COLO829 (cell line): ENCODE results near the gene P2RX6.
A peak's percentile ranks its signal among the peaks of the same experiment; 100 is the strongest.

Source experiments
- DNase-seq: peaks from one replicate; pipeline ENCODE4 v3.0.0; 2012; ENCODE audit warnings: low spot score

The P2RX6 gene

DNA sequence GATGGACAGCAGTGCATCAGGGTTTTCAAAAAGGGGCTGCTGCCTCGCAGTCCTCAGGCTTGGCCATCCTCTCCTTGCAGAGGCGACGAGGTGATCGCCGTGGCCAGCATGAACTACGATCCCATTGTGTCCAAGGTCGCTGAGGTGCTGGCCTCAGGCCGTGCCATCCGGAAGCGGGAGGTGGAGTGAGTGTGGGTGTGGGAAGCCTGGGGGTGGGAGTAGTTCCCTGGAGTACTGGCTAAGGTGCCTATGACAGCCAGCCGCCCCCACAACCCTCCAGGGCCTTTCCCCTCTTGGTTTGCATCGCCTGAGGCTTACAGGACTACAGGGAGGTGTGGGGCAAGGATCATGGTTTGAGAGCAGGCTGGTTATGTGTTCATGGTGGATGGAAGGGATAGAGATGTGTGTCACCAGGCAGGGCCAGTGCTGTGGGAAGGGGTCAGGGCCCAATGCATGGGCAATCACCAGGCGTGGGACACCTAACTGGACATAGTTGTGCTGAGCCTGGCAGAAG lies 35.0 kb upstream of the P2RX6 start:
- no peak for DNase-seq

DNA sequence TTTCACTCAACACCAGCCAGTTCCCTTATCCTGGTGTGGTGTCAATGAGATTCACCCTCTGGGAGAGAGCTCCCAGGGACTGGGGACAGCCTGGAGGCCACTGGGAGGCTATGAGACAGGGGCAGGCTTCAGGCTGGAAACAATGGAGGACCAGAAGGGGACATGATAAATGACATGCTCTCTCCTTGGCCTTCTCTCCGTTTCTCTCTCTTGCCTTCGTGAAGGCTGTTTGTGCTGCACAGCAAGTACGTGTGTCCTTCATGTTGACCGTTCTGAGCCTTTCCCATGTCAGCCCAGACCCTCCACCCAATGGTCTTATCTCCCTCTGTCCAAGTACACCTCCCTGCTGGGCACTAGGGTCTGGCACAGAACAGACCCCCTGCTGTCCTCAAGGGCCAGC lies 34.4 kb upstream of the P2RX6 start:
- DNase-seq: no peak

DNA sequence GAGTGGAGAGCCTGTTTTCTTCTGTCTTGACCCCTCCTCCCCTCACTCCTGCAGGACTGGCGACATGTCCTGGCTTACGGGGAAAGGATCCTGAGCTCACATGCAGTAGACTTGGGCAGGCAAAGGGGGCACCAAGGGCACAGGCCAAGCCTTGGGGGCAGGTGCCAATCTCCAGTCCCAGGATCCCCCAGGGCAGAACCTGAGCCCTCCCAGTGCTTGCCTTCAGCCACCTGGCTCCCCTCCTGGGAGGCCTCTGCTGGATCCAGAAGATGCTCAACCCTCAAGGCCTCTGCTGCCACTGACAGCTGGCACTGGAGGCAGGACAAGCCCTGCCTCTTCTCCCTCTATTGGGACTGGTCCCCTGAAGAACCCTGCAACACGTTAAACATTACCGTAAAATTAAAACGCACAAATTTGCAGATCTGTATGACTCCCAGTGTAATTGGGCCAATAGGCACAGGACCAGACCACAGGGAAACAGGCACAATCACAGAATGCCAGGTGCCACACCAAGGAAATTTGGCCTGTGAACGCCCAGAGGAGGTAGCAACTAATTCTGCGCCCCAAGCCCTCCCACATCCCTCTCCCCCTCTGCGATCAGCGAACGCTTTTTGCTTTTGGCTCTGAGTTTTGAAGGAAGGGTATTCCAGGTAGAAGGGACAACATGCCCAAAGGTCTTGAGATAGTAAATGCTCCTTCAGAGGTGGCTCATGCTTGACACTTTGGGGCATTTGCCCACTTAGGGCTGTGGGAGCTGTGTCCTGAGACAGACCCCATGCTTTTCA lies 33.8 kb upstream of the P2RX6 start:
- DNase-seq: no peak

DNA sequence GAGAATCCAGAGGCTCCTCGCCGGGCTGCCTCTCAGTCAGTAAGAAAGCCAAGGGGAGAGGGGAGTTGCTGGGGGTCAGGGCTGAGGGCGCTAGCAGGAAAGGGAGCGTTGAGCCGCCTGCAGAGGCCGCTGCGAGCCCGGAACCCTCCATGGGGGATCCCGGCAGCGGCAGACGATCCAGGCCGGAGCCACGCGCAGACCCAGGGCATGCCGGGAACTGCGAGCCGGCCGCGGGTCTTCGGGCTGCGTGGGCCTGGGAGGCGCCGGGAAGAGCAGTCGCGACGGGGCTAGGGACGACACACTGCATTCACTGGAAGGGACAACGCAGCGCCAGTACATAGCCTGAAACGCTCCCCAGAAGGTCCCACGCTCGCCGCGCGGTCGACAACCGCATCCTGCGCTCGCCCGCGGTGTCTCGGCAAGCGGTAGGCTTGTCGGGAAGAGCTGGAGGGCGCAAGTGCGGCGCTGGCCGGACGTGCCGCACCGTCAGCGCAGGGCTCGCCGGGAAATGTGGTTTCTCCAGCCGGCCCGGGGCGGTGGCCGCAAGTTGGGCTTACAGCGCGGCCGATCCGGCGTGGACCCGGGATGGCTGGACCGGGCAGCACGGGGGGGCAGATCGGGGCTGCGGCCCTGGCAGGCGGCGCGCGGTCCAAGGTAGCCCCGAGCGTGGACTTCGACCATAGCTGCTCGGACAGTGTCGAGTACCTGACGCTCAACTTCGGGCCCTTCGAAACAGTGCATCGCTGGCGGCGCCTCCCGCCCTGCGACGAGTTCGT lies 33.0 kb upstream of the P2RX6 start, which contains the start of gene LZTR1:
Gene LZTR1, plus strand, starts transcription at position 511 of the 776 bp plus-strand sequence. Its CDS starts 75 bp downstream, at position 586.
- peak; percentile 71 for DNase-seq

DNA sequence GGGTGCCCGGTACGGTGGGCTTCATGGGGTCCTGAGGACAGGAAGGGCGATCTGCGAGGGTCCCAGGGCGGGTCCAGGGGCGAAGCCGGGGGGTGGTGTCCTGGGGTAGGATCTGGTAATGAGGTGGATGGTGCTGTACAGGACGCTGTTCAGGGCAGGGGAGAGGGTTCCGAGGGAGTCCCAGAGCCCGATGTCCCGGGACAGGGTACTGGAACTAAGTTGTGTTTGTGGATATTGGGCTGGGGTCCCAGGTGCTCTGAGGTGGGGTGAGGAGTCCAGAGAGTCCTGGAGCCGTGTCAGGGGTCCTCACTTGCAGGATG lies 32.4 kb upstream of the P2RX6 start:
- DNase-seq: no peak

DNA sequence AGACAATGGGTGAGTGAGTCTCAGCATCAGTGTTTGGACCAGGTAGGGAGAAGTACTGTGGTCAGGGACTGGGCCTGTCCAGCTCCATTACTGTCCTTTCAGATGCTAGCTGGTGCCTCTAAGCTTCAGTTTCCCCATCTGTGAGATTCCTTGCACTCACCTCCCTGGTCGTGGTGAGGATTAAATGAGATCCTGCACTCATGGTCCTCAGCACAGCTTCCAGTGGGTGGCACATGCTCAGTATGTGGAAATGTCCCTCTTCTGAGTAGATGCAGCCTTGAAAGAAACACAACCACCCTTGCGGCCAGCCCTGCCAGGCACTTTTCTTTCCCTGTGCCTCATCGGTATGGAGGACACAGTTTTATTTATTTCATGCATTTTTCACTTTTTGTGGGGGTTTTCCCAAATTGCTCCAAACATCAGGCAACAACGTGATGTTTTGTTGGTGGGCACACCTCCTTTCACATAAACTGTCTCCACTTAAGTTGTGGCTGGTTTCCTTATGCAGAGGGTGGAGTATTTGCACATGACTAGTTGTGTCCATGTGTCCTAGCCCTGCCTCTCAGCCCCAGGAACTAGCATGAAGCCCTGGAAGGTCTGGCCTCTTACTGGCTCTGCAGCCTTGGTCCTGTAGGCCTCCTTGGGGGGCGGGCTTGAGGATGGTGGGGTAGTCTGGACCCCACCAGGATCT lies 31.7 kb upstream of the P2RX6 start:
- DNase-seq: no peak

DNA sequence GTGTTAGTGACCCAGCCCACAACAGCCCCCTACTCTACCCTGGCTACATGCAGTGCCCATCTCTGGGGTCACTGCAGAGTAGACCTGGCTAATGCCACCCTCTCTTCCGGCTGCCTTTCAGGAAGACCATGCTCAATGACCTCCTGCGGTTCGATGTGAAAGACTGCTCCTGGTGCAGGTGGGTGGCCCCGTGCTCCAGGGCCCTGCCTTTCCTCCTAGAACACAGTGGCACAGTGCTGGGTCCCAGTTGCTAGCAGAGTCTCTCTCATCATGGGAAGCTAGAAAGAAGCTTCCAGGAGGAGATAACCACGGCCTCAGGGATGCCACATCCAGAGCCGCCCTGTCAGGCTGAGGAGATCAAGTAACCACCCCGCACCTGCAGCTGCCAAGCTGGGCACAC lies 29.2 kb upstream of the P2RX6 start:
- DNase-seq: no peak

DNA sequence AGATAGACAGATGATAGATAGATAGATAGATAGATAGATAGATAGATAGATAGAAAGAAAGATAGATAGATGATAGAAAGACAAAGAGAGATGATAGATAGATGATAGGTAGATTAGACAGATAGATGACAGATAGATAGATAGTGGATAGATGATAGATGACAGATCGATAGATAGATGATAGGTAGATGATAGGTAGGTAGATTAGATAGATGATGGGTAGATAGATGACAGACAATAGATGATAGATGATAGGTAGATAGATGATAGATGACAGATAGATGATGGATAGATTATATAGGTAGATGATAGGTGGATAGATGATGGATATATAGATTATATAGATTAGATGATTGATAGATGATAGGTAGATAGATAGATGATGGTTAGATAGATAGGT lies 28.6 kb upstream of the P2RX6 start:
- DNase-seq: no peak

DNA sequence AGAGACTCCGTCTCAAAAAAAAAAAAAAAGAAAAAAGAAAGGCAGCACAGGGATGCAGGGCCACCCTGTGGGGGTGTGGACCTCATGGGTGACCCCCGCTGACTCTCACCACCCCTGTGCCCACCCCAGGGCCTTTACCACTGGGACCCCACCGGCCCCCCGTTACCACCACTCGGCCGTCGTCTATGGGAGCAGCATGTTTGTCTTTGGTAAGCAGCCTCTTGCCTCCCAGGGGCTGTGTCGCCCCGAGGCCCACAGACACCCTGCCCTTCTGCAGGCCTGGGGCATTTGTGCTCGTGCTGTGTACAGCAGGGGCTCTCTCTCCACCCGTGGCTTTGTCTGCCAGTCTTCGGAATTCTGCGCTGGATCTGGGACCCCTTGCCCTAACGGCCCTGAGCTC lies 27.6 kb upstream of the P2RX6 start:
- no peak for DNase-seq

DNA sequence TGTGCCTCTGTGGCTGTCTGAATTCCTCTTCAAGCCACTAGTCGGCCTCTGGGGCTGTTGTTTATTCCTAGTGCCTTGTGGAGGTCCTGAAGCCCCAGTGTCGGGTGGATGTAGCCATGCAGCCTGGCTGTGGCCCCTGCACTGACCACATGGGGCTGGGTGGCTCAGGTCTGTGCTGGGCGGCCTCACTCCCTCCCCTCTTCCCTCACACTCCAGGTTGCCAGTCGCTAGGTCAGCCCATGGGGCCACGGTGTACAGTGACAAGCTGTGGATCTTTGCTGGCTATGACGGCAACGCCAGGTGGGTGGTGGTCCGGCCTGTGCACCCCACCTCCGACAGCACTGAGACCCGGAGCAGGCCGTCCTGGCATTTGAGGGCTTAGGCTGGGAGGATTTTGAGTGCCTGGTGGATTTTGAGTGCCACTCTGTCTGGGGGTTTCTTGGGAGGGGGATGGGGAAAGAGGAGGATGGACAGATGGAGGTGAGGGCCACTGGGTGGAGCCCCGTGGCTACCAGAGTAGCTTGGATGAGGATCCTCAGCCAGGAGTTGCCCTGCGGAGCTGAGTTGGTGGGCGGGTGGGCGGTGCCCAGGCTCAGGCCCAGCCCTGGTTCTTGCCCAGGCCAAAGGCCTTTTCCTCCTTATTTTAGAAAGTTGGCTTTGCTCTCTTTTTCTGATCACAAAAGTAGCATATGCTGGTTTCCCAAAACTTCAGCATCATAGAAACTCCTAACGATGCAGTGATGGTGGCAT lies 26.2 kb upstream of the P2RX6 start:
- DNase-seq: no peak

DNA sequence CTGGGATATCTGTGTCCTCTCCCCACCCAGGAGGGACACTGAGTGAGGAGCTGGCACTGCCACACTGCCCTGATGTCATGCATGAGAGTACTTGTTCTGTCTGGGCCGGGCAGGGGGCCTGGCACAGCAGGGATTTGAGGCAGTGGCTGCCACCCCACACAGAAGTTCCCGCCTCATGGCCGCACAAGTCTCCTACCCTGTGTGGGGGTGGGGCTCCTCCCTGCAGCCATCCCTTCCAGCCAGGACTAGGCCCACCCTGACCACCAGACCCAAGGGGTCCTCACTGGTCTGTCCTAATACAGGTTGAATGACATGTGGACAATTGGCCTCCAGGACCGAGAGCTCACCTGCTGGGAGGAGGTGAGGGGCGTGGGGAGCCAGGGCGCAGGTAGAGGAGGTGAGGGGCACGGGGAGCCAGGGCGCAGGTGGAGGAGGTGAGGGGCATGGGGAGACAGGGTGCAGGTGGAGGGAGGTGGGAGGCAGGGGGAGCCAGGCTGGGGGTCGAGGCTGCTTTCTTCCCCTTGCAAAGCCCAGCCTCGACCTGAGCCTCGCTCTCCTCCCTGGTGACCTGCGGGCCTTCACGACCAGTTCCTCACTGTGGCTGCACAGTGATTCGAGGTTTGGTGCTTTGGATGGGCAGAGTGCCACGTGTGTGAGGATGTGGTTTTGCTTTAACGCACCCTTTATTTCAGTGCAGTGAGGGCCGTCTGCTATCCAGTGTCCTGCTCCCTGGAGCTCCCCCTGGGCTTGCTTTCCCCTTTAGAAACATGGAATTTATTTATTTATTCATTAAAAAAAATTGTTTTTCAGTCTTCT lies 25.4 kb upstream of the P2RX6 start:
- DNase-seq: no peak

DNA sequence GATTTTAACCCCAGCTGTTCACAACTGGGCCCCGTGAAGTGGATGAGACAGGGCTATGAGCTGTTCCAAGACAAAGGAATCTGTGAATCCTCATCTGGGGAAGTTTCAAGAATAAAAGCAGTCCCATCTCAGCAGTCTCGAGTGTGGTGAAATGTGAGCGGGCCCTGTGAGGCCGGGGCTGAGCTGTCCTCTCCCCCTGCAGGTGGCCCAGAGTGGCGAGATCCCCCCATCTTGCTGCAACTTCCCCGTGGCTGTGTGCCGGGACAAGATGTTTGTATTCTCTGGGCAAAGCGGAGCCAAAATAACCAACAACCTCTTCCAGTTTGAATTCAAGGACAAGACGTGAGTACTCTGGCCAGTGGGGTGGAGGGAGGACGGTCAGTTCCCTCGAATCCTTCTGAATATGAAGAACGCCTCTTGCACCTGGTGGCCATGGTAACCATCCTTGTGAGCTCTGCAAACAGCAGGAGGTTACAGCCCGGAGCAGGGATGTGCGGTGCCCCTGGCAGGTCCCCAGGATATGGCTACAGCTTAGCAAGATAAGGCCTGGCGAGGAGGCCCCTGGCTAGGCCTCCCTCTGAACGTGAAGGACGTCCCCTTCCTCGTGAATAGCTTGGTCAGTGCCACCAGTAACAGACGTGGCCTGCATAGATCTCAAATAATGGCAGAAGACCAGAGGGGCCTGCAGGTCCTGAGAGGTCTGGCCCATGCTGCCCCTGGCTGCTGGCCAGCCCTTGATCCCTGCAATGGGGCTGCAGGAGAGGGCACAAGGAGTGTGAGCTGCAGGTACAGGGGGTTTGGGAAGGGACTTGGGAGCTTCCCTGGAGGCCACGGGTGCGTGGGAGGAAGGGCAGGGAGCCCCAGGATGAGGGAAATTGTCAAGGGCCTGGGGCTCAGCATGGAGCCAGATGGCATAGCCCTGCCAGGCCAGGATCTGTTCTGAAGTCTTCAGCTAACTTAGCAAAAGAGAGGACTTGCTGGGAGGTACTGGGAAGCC lies 24.5 kb upstream of the P2RX6 start:
- DNase-seq: no peak

DNA sequence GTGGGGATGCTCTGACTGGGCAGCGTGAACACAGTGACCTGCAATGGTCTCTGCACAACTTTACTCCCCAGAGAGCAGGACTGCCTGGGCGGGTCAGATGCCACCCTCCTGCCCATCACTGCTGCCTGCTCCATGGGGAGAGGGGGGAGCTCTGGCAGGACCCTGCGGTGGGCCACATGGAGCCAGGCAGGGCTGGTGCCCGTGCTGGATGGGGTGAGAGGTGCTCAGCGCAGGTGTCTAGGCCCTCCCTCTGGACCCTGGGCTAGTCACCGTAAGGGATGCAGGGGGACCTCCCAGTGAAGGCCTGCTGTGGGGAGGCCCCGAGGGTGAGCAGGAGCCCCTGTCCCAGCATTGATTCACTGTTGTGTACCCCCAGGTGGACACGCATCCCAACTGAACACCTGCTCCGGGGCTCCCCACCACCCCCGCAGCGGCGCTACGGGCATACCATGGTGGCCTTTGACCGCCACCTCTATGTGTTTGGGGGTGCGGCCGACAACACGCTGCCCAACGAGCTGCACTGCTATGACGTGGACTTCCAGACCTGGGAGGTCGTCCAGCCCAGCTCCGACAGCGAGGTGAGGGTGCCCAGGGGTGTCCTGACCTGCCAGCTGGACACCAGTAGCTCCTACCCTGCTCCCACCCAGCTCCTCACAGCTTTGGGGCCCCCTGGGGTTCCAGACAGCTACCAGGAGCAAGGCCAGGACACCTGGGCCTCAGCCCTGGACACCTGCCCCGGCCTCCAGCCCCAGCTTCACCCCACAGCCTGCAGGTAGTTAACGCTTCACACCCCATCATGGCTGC lies 23.5 kb upstream of the P2RX6 start:
- no peak for DNase-seq

DNA sequence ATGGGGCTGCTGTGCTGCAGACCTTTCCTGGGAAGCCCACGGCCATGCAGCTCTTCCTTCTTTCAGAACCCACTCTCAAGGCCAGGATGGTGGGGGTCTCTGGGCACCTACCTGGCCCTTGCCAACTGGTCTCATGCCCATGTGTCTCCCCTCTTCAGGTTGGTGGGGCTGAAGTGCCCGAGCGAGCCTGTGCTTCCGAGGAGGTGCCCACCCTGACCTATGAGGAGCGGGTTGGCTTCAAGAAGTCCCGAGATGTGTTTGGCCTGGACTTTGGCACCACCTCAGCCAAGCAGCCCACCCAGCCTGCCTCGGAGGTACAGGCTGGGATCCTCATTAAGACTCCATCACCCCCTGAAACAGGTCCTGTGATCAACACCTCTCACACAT lies 22.9 kb upstream of the P2RX6 start:
- DNase-seq: no peak

DNA sequence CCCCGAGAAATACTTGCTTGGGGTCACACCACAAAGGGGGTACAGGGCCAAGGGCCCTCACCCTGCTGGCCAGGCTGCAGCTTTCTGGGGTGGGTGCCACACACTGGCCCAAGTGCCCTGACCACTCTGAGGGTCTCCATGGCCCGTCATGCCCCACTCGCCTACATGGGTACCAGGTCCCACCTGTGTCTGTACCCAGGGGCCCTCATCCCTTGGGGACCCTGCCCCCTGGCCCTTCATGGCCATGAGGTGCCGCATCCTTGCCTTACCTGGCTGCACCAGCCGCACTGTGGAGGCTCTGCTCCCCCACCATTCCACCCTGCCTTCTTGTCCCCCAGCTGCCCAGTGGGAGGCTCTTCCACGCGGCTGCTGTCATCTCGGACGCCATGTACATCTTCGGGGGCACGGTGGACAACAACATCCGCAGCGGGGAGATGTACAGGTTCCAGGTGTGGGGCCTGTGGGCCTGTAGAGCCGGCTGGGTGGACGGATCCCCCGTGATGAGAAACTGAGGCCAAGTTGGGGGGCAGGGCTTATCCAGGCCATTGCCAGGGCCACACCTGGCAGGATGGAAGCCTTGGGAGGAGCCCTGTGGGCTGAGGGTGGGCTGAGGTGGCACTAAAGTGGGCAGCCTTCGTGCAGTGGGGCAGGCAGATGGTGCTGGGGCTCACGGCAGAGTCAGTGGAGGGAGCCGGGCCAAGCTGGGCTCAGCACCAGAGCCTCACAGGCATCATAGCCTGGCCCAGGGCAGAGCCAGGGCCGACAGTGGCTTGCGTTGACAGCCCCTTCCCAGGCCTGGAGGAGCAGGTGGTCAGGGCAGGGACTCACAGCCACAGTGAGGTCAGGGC lies 22.3 kb upstream of the P2RX6 start:
- DNase-seq: no peak

DNA sequence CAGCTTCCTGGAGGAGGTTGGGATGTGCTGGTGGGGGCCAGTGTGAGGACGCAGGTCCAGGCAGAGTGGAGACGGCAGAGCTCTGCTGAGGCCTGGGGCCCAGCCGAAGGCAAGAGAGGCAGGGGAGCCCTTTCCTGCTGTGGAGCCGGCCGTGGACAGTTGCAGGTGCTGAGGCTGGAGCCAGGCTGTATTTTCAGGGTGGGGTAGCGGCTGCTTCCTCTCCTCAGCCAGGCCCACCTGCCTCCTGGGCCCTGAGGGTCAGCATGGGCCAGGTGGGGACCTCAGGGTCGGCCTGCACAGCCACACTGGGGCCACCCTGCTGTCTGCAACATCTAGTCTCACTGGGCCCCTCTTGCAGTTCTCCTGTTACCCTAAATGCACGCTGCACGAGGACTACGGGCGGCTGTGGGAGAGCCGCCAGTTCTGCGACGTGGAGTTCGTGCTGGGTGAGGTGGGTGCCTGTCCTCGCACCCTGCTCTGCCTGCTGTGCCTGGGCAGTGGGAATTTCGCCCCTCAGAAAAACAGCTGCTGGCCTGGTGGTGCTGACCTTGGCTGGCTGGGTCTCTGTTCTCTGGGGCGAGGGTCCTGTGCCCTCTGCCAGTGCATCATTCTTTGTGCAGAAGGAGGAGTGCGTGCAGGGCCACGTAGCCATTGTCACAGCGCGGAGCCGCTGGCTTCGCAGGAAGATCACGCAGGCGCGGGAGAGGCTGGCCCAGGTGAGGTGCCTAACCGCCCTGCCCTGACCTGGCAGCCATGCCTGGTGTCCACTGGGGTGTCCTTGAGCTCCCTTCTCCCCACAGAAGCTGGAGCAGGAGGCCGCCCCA lies 21.4 kb upstream of the P2RX6 start:
- no peak for DNase-seq
